Medulla oblongata (tissue), 1 donor: ENCODE measurements around the gene MAP7.

Experiments used
- DNase-seq: peaks from one replicate; pipeline ENCODE4 v3.0.0-alpha.2; 2015; ENCODE audit errors: extremely low spot score

The MAP7 gene

GRCh38 chr6:136529710-136530109 lies 20.5 kb downstream of the MAP7 start:
- peak; percentile 15 for DNase-seq

DNA sequence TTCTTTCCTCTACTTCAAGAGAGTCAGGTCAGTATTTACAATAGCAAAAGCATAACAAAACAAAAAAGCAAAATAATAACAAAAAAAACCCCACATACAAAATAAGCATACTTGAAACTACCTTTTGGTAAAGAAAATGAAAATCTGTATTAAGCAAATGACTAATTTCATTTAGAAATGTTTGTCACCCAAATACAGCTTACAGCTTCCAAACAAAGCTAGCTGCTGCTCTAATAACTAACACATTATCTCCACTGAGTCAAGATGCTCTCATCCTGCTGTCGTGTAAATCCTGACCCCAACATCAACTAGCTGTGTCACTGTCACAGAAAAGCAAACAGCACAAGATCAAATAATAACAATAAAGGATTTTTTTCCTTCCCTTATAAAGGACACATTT lies 21.7 kb downstream of the MAP7 start:
- peak; percentile 45 for DNase-seq

DNA sequence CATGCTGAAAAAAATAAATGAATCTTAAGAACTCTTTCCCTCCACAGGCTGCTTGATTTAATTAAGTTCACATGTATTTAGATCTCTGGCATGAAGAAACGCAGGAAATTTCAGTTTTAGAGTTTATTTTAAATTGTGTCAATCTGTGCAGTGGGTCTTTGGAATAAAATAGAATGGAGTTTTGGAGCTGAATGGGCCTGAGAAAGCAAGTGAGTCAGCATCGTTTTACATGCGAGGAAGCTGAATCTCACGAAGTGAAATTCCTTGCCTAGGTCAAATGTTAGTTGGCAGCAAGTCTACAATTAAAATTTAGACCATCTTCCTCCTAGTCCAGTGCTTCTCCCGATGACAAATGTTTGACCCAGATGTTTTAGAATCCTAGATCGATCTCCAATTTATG lies 22.4 kb downstream of the MAP7 start:
- DNase-seq, result peak; percentile 45

- DNase-seq, result peak; percentile 63
These were observed 23.3 kb downstream of the MAP7 start for GRCh38 chr6:136526937-136527336.

DNA sequence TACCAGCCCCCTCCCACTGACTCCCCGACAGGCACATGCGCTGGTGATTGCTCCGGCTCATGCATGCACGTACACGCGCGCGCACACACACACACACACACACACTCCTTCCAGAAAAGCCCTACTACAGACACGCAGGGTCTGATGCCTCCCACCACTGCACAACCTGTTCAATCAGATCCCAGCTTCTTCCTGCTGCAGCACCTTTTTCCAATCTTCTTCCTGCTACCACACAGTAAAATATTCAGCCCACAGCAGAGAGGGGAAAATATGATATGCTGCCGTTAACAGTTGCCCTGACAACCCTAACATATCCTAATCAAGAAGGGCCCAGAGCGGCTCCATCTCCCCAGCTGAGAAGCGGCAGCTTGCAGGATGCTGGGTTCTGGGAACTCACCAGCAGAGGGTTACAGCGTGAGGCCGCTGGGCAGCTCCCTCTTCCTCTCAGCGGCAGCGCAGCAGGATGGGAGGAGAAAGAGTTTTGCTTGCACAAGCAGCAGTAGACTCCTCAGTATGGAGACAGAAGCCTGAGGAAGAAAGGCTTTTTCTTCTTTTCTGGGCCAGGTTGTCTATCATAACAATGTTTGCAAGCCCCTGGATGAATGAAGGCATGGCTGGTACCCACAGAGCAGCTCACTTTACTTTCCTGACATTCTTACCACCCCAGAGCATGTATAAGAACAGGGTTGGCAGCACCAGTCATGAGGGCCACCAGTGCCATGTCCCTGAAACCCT lies 23.9 kb downstream of the MAP7 start:
- peak; percentile 89 for DNase-seq

DNA sequence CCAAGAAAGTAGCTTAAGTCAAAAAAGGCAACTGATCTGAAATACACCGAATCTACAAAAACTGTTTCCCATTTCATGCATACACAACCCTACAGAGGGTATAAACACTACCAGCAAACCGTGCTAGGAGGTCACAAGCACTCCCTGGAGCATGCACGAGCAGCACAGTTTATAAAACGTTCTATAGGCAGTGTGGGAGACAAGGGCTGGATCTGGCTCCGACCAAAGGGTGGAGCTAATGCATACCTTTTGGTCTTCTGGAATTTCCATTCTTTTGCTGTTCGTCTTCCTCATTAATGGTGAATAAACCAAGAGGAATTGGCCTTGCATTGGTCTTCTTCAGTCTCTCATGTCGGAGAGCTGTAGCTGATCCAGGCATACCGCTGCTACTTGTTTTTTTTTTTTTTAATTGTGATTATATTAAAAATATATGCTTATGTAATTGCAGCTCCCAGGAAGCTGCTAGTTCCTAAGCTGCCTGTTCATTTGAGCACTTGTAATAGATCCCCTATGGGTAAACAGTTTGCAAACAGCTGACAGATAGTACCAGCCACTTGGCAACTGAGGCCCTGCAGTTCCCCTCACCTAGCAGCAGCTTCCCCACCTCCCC lies 24.5 kb downstream of the MAP7 start:
- peak; percentile 68 for DNase-seq

- DNase-seq, result peak; percentile 79
These were observed 25.2 kb downstream of the MAP7 start for GRCh38 chr6:136524936-136525413.

DNA sequence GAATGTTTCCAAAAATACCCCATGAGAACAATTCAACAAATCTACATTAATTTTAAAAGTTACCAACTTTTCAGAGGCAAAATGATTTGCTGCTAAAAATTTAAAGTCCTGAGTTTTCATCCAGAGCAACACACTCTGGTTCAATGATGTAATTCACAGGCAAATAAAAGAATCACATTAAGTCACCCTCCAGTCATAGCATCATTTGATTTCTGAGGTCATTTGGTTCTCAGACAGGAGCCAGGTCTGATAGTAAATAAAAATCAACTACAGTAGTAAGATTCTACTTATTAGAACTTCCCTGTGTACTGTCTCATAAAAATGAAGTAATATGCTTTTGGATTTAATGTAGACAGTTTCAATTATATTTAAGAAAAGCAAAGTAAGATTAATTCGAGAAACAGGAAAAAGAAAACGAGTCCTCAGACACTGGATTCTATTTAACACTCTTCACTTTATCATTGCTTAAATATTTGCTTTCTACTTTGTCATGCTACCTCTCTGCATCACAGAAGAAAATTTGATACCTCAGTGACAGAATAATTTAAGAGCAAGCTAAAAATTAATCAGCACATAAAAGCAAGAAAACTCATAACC lies 25.8 kb downstream of the MAP7 start:
- peak; percentile 72 for DNase-seq

- DNase-seq, result peak; percentile 54
These were observed 27.0 kb downstream of the MAP7 start for GRCh38 chr6:136523196-136523595.

- no peak for DNase-seq
These were observed 27.6 kb downstream of the MAP7 start for GRCh38 chr6:136522636-136523035.

DNA sequence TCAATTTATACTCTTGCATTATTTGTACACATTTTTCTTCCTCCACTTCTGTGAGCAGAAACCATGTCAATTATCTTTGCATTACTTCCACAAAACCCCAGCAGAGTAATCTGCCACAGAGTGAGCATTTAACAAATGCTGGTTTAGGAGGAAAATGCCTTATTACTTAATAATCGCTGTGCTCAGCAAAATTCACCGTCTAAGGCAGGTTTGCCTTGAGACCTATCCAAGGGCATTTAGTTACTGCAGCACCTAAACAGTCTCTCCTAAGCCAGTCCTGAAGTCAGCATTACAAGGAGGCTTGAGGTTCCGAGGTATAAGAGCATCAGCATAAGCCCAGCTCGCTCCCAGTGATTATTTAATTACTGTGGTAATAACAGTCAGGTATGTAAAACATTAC lies 28.3 kb downstream of the MAP7 start:
- peak; percentile 12 for DNase-seq

- DNase-seq, result no peak
These were observed 28.8 kb downstream of the MAP7 start for GRCh38 chr6:136521427-136521826.

- no peak for DNase-seq
These were observed 29.7 kb downstream of the MAP7 start for GRCh38 chr6:136520517-136520916.

DNA sequence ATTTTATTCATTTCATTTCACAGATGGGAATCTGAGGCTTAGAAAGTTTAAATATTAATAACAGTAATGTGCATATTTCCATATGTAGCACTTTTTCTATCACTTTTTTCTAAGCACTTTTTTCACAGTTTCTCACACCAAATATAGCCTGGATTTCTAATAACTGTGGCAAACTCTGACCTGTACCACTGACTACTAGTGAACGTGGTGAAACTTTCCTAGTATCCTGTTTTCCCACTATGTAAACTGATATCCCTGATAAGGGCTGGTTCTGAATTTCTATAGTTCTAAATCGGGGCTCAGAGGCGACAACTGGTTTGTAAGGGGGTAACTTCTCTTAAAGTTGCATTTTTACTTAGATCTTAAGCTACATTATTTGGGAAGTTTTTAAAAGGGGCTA lies 32.6 kb downstream of the MAP7 start:
- no peak for DNase-seq

- no peak for DNase-seq
These were observed 33.2 kb downstream of the MAP7 start for GRCh38 chr6:136517002-136517401.

DNA sequence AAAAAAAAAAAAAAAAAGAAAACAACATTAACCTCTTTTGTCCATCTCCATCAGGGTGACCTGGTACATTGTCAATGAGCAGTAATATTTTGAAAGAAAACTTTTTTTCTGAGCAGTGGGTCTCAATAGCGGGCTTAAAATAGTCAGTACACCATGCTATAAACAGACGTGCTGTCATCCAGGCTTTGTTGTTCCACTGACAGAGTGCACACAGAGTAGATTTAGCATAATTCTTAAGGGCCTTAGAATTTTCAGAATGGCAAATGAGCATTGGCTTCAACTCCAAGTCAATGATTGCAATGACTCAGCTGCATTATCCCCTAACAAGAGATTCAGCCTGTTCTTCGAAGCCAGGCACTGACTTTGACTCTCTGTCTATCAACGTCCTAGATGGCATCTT lies 35.6 kb downstream of the MAP7 start:
- DNase-seq, result no peak

GRCh38 chr6:136511926-136512325 lies 38.3 kb downstream of the MAP7 start:
- no peak for DNase-seq

DNA sequence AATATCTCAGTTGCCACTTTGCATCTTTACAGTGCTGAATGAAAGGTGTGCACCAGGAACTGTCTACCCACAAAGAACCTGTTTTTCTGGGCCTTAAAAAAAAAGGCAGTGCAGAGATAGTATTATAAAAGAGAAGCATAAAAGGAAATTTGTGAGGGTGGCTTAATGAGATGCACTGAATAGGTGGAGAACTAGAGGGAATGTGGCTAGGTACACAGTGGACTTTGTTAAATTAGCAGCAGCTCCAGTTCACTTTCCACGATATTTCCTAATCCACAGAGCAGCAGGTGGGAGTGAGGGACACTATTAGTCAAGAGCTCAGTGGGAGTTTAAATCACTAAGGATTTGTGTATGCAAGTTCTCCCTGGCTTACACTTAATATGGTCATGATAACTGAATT lies 38.8 kb downstream of the MAP7 start:
- no peak for DNase-seq

DNA sequence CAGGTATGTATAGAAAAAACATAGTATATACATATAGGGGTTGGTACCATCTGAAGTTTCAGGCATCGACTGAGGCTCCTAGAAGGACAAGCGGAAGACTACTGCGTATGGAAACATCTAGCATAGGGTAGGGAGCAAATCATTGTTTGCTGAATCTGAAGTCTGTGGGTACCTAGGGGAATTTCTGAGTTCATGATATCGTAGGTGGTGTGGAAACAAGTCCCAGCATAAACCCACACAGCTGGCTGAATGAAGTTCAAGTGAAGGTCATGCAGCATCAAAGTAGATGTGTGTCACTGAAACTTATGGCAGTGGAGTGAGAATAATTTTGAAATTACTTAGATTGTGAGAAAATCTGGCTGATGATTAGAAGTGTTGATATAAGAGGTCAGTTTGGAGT lies 39.4 kb downstream of the MAP7 start:
- DNase-seq, result no peak

- DNase-seq, result no peak
These were observed 39.9 kb downstream of the MAP7 start for GRCh38 chr6:136510299-136510698.

- no peak for DNase-seq
These were observed 41.4 kb downstream of the MAP7 start for GRCh38 chr6:136508725-136509392.

DNA sequence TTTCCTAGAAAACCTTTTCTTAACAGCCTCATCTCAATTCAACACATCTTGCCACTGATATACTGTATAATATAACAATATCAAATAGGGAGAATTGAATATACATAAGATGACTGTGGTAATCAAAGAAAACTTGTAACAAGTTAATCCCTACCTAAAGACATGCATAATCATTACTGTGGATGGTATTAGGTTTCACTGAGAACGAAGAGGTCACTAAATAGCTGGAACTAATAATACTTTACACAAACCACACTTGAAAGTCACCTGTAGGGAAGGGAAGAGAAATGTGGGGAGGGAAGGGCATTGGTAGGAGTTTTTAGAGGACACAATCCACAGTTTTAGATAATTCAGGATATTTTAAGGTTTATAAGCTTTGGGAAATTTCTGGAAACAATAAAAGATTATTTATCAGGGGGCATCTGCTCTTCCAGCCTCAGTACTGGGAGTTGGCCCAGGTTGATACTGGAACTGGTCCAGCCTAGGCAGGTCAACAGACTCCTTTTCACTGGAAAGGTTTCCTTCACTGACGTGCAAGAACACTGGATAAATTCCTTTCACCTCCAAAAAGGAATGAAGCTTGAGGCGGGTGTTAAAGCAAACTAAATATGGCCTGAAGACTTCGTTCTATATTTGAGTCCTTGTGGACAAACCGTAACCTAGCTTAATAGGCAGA lies 44.0 kb downstream of the MAP7 start:
- no peak for DNase-seq
